Omental fat pad (tissue), 4 donors: ENCODE data around the gene LOXL3. TPM values are rescaled to one million over a fixed set of nuclear protein-coding genes. Genes with fewer than 3 reads are reported as not detected.

ENCODE experiments used
- ATAC-seq: fragments of 150-250 bp; one replicate; pipeline ENCODE4 v1.9.1; 2016; ENCODE audit warnings: mild to moderate bottlenecking, moderate library complexity; ENCODE audit not compliant: low FRiP score
- DNase-seq: peaks from one replicate; pipeline ENCODE4 v3.0.0-alpha.2; 2019; ENCODE audit warnings: low spot score
- total RNA-seq, 4 donors: library from RNA; depleted of rRNA; stranded (reverse); fragments of >200 nt; gene quantifications; one replicate each; pipeline ENCODE4 v1.1.0, GENCODE V29; 2016
- TF ChIP-seq, protein P1 (sequence below), 3 donors: fragments of 450-650 bp; IDR thresholded peaks; one replicate each; pipeline ENCODE4 v1.5.1; 2016 to 2017; ENCODE audit warnings: antibody characterized with exemption in 3 of 3, mild to moderate bottlenecking in 3 of 3, moderate library complexity in 2 of 3

LOXL3 gene
- total RNA-seq, 4 donors from 2014 or later = 7.5 to 12.4 (median 9.1) TPM

DNA sequence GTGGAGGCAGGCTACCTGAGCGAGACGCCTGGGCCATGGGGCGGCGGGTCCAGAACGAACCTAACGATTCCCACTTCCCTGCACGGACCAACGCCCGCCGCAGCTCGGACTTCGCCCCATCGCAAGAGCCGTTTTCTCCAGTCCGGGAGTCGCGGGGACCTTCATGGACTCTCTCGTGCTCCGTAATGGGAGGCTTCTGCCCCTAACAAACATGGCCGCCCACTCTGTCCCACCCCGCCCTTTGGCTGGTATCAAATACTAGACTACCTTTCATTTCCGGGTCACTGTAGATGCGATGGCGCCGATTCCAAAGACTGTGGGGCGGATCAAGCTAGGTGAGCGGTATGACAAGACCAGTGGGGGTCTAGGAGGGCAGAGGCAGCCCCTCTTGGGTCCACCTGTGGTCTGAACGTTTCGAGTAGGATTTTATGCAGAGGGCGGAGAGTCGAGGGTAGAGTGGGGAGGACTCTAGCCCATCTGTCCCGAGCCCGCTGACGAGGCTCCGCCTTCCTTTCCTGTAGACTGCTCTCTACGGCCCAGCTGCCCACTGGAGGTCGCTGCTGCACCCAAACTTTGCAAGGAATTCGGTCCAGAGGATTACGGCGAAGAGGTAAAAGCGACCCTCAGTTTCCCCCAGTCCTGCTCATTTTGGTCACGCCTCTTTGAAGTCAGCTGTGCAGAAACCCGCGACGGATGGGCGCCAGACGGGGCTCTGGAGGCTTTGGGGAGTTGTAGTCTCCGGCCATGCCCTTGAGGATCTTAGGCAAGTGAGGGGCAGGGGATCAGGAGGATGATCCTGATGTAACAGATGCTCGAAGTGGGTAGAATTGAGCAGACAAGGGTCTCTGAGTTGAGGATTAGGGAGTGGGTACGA is 70.7 kb downstream of the LOXL3 start, which contains the start of the genes CCDC142 and TTC31:
Gene CCDC142, minus strand, starts transcription at position 198 of the 874 bp plus-strand sequence. Its CDS starts 161 bp downstream, at position 37.
Gene TTC31, plus strand, starts transcription at position 281 of the 874 bp plus-strand sequence. Its CDS starts 15 bp downstream, at position 296.
- TF ChIP-seq, protein P1, sequence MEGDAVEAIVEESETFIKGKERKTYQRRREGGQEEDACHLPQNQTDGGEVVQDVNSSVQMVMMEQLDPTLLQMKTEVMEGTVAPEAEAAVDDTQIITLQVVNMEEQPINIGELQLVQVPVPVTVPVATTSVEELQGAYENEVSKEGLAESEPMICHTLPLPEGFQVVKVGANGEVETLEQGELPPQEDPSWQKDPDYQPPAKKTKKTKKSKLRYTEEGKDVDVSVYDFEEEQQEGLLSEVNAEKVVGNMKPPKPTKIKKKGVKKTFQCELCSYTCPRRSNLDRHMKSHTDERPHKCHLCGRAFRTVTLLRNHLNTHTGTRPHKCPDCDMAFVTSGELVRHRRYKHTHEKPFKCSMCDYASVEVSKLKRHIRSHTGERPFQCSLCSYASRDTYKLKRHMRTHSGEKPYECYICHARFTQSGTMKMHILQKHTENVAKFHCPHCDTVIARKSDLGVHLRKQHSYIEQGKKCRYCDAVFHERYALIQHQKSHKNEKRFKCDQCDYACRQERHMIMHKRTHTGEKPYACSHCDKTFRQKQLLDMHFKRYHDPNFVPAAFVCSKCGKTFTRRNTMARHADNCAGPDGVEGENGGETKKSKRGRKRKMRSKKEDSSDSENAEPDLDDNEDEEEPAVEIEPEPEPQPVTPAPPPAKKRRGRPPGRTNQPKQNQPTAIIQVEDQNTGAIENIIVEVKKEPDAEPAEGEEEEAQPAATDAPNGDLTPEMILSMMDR (IDR thresholded peaks at IDR 0.05) = no peak
- ATAC-seq = peak; percentile 98

More for the DNA sequence above, 70.7 kb downstream of the LOXL3 start, which contains the start of the genes CCDC142 and TTC31:
- DNase-seq = peak; percentile 93

Other genes starting within 250 kb of the LOXL3 start
- 1 to 10 TPM; 1.2 to 3.0 (median 1.6) TPM for gene SLC4A5, start 210.5 kb downstream of the LOXL3 start, total RNA-seq
- 100 to 1,000 TPM in 3 of 4 donors, 10 to 100 TPM in 1; 83.1 to 122 (median 114) TPM for gene DCTN1, start 173.6 kb downstream of the LOXL3 start, total RNA-seq
- gene C2orf81, start 132.3 kb downstream of the LOXL3 start, total RNA-seq = 1 to 10 TPM in 2 of 4 donors, under 1 TPM in 2; 0.48 to 1.4 (median 1.0) TPM
- 10 to 100 TPM in 1 of 4 donors, 1 to 10 TPM in 3; 3.0 to 10.5 (median 6.1) TPM for gene WDR54, start 132.2 kb downstream of the LOXL3 start, total RNA-seq
- gene RTKN, start 112.0 kb downstream of the LOXL3 start, total RNA-seq = 10 to 100 TPM in 3 of 4 donors, 1 to 10 TPM in 1; 9.1 to 32.2 (median 19.3) TPM
- 10 to 100 TPM in 3 of 4 donors, 1 to 10 TPM in 1; 4.6 to 26.5 (median 14.9) TPM for gene INO80B, start 98.9 kb downstream of the LOXL3 start, total RNA-seq
- gene WBP1, start 95.5 kb downstream of the LOXL3 start, total RNA-seq = 10 to 100 TPM; 34.9 to 64.5 (median 44.3) TPM
- 10 to 100 TPM; 31.8 to 43.0 (median 40.4) TPM for gene MOGS, start 88.6 kb downstream of the LOXL3 start, total RNA-seq
- gene MRPL53, start 81.3 kb downstream of the LOXL3 start, total RNA-seq = 10 to 100 TPM; 33.3 to 44.6 (median 36.9) TPM
- 10 to 100 TPM in 3 of 4 donors, 1 to 10 TPM in 1; 7.4 to 31.6 (median 27.3) TPM for gene CCDC142, start 70.9 kb downstream of the LOXL3 start, total RNA-seq
- 10 to 100 TPM; 16.8 to 25.7 (median 22.1) TPM for gene TTC31, start 70.9 kb downstream of the LOXL3 start, total RNA-seq
- gene LBX2, start 54.3 kb downstream of the LOXL3 start, total RNA-seq = 1 to 10 TPM in 3 of 4 donors, under 1 TPM in 1; 0.79 to 5.6 (median 1.3) TPM
- gene PCGF1, start 46.2 kb downstream of the LOXL3 start, total RNA-seq = 10 to 100 TPM; 11.6 to 20.2 (median 16.8) TPM
- not detected for gene TLX2, start 39.5 kb downstream of the LOXL3 start, total RNA-seq
- not detected for gene DQX1, start 27.7 kb downstream of the LOXL3 start, total RNA-seq
- 100 to 1,000 TPM; 120 to 157 (median 146) TPM for gene AUP1, start 24.2 kb downstream of the LOXL3 start, total RNA-seq
- 10 to 100 TPM; 30.7 to 45.6 (median 36.8) TPM for gene HTRA2, start 24.0 kb downstream of the LOXL3 start, total RNA-seq
- 10 to 100 TPM; 16.0 to 39.4 (median 30.5) TPM for gene DOK1, start 778 bp upstream of the LOXL3 start, total RNA-seq
- gene M1AP, start 94.4 kb upstream of the LOXL3 start, total RNA-seq = 1 to 10 TPM in 1 of 4 donors, under 1 TPM in 3; 0.56 to 1.8 (median 0.91) TPM
- gene SEMA4F, start 100.3 kb upstream of the LOXL3 start, total RNA-seq = 1 to 10 TPM; 3.5 to 7.3 (median 5.3) TPM